Large intestine (tissue), 3 donors: ENCODE data around the gene MBD4. TPM values are rescaled to one million over a fixed set of nuclear protein-coding genes. Genes with fewer than 3 reads are reported as not detected.
"Not testable (repeated sequence)": the region's sequence is repeated elsewhere in the genome, so short reads cannot be mapped to it uniquely, and the experiment has no call there.

Experiments
- DNase-seq, 2 donors: peaks; one replicate each; pipeline versions ENCODE4 v3.0.0 to v3.0.0-alpha.2; 2013
- H3K27ac ChIP-seq: one replicate; pipeline ENCODE4 v1.5.1; 2013; ENCODE audit warnings: low read length
- H3K27me3 ChIP-seq: 2 replicates; pipeline ENCODE4 v1.6.1; 2013; ENCODE audit warnings: low read length; ENCODE audit not compliant: control insufficient read depth, insufficient read depth
- H3K36me3 ChIP-seq: 2 replicates; pipeline ENCODE4 v1.6.1; 2013; ENCODE audit warnings: low read length; ENCODE audit not compliant: control insufficient read depth, insufficient read depth
- H3K4me1 ChIP-seq: one replicate; pipeline ENCODE4 v1.6.1; 2013; ENCODE audit warnings: low read length; ENCODE audit not compliant: control insufficient read depth, insufficient read depth
- H3K4me3 ChIP-seq: one replicate; pipeline ENCODE4 v1.5.1; 2013; ENCODE audit warnings: low read length
- H3K9me3 ChIP-seq: one replicate; pipeline ENCODE4 v1.6.1; 2013; ENCODE audit warnings: mild to moderate bottlenecking, low read depth, low read length, moderate library complexity; ENCODE audit not compliant: control insufficient read depth
- WGBS: methylation state at CpG from one replicate; pipeline ENCODE4 v1.1.5; 2013; ENCODE audit warnings: low lambda C conversion rate; ENCODE audit not compliant: insufficient coverage; 5-methylcytosine and 5-hydroxymethylcytosine counted together
- polyA plus RNA-seq: library from polyadenylated mRNA; unstranded; fragments of 120-200 nt; gene quantifications from one replicate; pipeline ENCODE4 v1.2.1, GENCODE V29; 2013

MBD4 gene
- polyA plus RNA-seq, 1 donor, result 38.4 TPM

DNA sequence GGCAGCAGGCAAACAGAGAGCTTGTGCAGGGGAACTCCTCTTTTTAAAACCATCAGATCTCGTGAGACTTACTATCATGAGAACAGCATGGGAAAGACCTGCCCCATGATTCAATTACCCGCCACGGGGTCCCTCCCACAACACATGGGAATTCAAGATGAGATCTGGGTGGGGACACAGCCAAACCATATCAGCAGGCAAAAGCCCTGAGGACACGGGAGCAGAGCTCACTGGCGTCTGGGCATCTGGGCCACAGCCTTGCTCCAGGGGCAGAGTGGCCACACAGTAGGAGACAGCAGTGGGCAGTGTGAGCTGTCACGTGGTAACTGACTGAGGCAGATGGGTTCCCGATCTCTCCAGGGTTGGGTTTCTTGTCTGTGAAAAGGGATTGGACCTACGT lies 54.2 kb downstream of the MBD4 start:
- DNase-seq, H3K27ac ChIP-seq, H3K27me3 ChIP-seq, H3K4me3 ChIP-seq, H3K9me3 ChIP-seq, H3K4me1 ChIP-seq: not testable (repeated sequence)
- no CpG with 5 or more reads among the region's 8 CpGs for WGBS
- peaks cover 28% of the 10 kb centered on the region for H3K36me3 ChIP-seq

DNA sequence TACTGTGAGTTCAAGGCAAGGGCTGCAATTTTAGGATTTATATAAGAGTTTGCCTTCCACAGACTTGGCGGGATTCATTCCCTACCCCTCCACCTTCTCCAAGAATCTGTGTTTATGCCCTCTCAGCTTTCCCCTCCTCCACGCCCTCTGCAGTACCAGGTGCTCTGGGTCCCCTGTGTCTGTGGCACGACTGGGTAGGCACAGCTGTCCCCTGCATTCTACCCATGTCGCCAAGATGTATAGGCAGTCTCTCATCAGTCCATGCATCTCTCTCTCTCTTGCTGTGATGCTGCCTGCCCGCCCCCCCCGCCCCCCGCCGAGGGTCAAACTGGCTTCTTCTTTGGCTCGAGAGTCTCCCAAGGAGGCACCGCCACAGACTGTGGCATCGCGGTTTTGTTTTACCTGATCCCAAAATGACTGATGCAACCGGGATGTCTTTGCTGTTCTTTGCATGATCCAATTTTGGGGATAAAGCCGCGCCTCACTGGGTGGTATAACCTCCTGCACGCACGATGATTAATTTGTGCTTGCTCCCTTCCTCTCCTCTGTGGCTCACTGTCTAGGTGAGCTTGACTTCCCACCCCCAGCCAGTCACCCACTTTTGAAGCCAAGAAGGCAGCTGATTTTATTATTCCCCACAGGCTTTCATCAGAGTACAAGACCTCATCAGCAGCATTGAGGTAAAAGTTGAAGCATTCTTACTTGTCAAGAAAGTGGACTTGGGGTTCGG lies 55.0 kb downstream of the MBD4 start:
- Histone ChIP-seq H3K9me3 (no peaks in the 10 kb centered on the region), H3K4me1 (no peaks in the 10 kb centered on the region), H3K4me3 (no peak overlapping the region), H3K27me3 (no peaks in the 10 kb centered on the region), H3K27ac (no peak overlapping the region), H3K36me3 (peaks cover 24% of the 10 kb centered on the region)
- 100% methylated on average over 1 of the region's 18 CpGs for WGBS
- no peak for DNase-seq

DNA sequence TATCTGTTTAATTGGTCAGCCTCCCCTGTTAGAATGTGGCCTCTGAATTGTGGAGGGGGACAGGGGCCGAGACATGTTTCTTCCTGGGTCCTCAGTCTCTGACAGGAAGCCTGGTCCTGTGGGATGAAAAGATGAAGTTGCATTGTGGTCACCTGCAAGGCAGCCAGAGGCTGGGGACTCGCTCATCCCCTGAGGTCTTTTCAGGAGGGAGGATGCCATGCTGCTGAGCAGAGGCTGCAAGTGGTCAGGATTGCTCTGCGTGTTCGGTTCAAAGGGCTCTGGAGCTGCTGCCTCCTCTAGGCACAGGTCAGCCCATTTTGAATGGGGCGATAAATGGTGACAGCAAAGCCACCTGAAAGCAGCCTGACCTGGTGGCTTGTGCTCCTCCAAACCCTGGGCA lies 55.6 kb downstream of the MBD4 start:
- not testable (repeated sequence) for H3K4me3 ChIP-seq, H3K9me3 ChIP-seq, H3K27me3 ChIP-seq, H3K27ac ChIP-seq, DNase-seq, H3K4me1 ChIP-seq
- peaks cover 18% of the 10 kb centered on the region for H3K36me3 ChIP-seq
- WGBS, result no CpG with 5 or more reads among the region's 5 CpGs

DNA sequence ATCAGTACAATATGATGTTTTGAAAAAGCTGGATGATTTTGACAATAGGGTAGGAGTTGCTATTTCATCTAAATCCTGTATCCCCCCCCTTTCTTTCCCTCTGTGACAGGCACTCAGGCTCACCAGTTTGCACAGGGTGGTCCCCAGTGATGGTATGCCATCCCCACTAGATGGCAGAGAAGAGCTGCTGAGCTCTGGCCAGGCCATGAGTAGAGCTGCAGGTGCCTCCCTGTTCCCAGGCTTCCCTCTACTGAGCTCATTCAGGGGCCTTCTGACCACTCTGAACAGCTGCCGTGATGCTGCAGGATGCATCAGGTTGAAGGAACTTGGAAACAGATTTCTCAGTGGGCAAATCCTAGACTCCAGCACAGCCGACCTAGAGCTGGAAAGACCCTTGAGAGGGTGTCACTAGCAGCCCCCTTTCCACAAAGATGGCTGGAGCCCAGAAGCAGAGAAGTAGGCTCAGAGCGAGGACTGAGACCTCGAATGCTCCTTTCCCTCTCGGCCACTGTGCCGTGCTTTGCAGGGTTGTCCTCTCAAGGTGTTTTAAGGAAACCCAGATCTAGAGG lies 56.4 kb downstream of the MBD4 start:
- Histone ChIP-seq H3K27ac (no peak overlapping the region), H3K9me3 (no peaks in the 10 kb centered on the region), H3K4me1 (peaks cover 4% of the 10 kb centered on the region), H3K4me3 (no peak overlapping the region), H3K36me3 (peaks cover 13% of the 10 kb centered on the region), H3K27me3 (no peaks in the 10 kb centered on the region)
- DNase-seq, result peak; percentile 47 to 56
- 0% methylated on average over 1 of the region's 6 CpGs for WGBS

DNA sequence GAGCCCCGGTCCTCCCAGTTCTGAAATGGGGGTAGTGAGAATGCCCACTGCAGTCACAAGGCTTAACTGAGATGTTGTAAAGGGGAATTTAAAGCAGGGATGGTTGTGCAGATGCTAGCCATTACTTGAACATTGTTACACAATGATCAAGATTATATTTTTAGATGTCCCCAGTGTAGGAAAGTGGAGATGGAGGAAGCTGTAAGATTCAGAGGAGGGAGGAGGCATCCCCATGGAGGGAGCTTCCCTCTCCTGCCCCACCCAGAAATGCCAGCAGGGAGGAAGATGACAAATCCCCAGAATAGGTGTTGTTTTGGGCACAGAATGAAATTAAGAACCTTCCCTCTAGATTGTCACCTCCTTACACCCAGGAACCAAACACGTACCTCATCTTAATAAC lies 57.4 kb downstream of the MBD4 start:
- Histone ChIP-seq H3K9me3 (peaks cover 8% of the 10 kb centered on the region), H3K36me3 (peaks cover 5% of the 10 kb centered on the region), H3K4me1 (peaks cover 4% of the 10 kb centered on the region), H3K27me3 (no peaks in the 10 kb centered on the region), H3K27ac (no peak overlapping the region), H3K4me3 (no peak overlapping the region)
- no CpG with 5 or more reads among the region's 2 CpGs for WGBS
- no peak for DNase-seq

Other genes starting within 250 kb of the MBD4 start
- gene COPG1, start 190.3 kb downstream of the MBD4 start, polyA plus RNA-seq, result 144 TPM
- 32.0 TPM for gene HMCES, start 161.1 kb downstream of the MBD4 start, polyA plus RNA-seq
- 1.5 TPM for gene EFCAB12, start 11.3 kb downstream of the MBD4 start, polyA plus RNA-seq
- gene IFT122, start 276 bp upstream of the MBD4 start, polyA plus RNA-seq, result 39.4 TPM
- not detected for gene RHO, start 88.7 kb upstream of the MBD4 start, polyA plus RNA-seq
- not detected for gene H1-8, start 103.2 kb upstream of the MBD4 start, polyA plus RNA-seq
- 51.2 TPM for gene PLXND1, start 166.7 kb upstream of the MBD4 start, polyA plus RNA-seq